ENCODE results near the gene PIWIL1. TPM values are rescaled to one million over a fixed set of nuclear protein-coding genes. Genes with fewer than 3 reads are reported as not detected.

PIWIL1 gene
- not detected in 2 replicates for polyA plus RNA-seq

DNA sequence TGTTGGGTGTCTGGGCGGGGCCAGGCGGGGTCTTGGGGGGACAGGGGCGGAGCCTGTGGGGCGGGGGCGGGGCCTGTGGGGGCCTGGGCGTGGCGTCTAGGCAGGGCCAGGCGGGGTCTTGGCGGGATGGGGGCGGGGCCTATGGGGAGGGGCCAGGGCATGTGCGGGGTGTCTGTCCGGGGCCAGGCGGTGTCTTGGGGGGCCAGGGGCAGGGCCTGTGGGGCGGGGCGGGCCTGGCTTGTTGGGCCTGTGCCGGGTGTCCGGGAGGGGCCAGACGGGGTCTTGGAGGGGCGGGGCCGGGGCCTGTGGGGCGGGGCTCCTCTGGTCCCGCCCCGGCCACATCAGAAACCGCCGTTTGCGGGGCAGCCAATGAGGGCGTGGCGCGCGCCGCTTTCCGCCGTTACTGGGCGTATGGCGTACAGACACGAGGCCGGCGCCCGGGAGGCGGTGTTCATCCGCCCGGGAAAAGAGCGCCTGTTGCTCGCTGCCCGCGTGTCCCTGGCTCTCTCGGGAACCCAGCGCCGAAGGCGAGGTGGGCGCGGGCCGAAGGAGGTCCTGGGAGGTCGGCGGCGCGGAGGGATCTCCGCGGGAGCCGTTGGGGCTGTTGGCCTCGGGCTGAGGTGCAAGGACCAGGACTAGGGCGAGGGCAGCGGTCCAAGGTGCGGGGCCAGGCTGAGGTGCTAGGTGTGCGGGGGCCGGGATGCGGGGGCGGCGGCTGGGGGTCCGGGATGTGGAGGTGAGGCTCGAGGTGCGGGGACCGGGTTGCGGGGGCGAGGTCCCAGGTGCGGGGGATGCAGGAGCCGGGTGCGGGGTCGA lies at the start of gene PIWIL1:
Gene PIWIL1, plus strand, starts transcription at position 400 of the 816 bp plus-strand sequence. CDS start 4,705 bp downstream, outside the sequence.

Other genes starting within 250 kb of the PIWIL1 start
- 1.2 and 2.2 TPM in 2 replicates for gene FZD10, start 175.4 kb upstream of the PIWIL1 start, polyA plus RNA-seq